HepG2 (cell line): ENCODE data around the gene ATG16L1. TPM values are rescaled to one million over a fixed set of nuclear protein-coding genes. Genes with fewer than 3 reads are reported as not detected.
A peak's percentile ranks its signal among the peaks of the same experiment; 100 is the strongest.

Experiments used
- ATAC-seq: fragments of 200-7000 bp; cut with Tn5 transposase; 3 replicates; pipeline ENCODE4 v1.9.1; 2020; ENCODE audit warnings: mild to moderate bottlenecking, moderate library complexity
- BruUV-seq: library from RNA; stranded (reverse); fragments of 400-500 nt; replicated peaks from 2 replicates; lab custom pipeline; 2021; lab: Mats Ljungman, UMichigan
- CTCF ChIA-PET: fragments of 300-600 bp; formaldehyde crosslinking; extraction: SDS; loops from one replicate; lab custom pipeline; 2021; ENCODE audit warnings: low total read pairs, inconsistent platforms, low intra/inter-chr PET ratio; lab: Yijun Ruan, JAX
- POLR2A ChIA-PET: fragments of 350-600 bp; sonication (Branson Sonifier 250); formaldehyde crosslinking; loops from one replicate; lab custom pipeline; 2020; ENCODE audit warnings: antibody characterized with exemption, inconsistent platforms; lab: Yijun Ruan, JAX
- DNase-seq: peaks from one replicate; pipeline ENCODE4 v3.0.0-alpha.2; 2015; ENCODE audit warnings: low spot score
- FAIRE-seq: peaks from 3 replicates; lab custom pipeline; 2011; peaks lifted over from hg19 to GRCh38; lab: Jason Lieb, UNC
- H2AFZ ChIP-seq: one replicate; pipeline ENCODE4 v1.6.1; 2011; ENCODE audit warnings: low read length, inconsistent platforms
- H3K27ac ChIP-seq: fragments of 300-600 bp; 3 replicates; pipeline ENCODE4 v1.8.0; 2011; ENCODE audit warnings: mixed run types, mild to moderate bottlenecking, mixed read lengths, low read length, inconsistent platforms; ENCODE audit not compliant: insufficient read depth; ENCODE audit errors: extremely low read length
- H3K27me3 ChIP-seq, 2 experiments: fragments of 200-600 bp in 1 of 2; 2 replicates in 1 of 2; 3 replicates in 1 of 2; pipeline versions ENCODE4 v1.6.0 to v1.8.0; 2011; ENCODE audit warnings: low read length in 2 of 2, mild to moderate bottlenecking in 2 of 2, moderate library complexity in 2 of 2, inconsistent platforms in 1 of 2; ENCODE audit not compliant: insufficient read depth in 2 of 2, control insufficient read depth in 1 of 2
- H3K36me3 ChIP-seq, 2 experiments: fragments of 200-600 bp in 1 of 2; replicated peaks in 1 of 2; 2 replicates in 1 of 2; 3 replicates in 1 of 2; pipeline versions ENCODE4 v1.5.1 to v1.8.0; 2011; ENCODE audit warnings: low read length in 2 of 2, inconsistent platforms in 1 of 2; ENCODE audit not compliant: insufficient read depth in 2 of 2, control insufficient read depth in 1 of 2
- H3K4me1 ChIP-seq: 2 replicates; pipeline ENCODE4 v1.5.1; 2012; ENCODE audit warnings: low read length, inconsistent platforms; ENCODE audit not compliant: insufficient read depth
- H3K4me2 ChIP-seq: 2 replicates; pipeline ENCODE4 v1.6.0; 2011; ENCODE audit warnings: low read depth, low read length, inconsistent platforms
- H3K4me3 ChIP-seq, 3 experiments: fragments of 200-600 bp in 1 of 3; sonication (generic), shearing (Covaris generic) in 1 of 3; replicated peaks in 1 of 3; 2 replicates each; pipeline ENCODE4 v1.5.1; 2011 to 2016; ENCODE audit warnings: low read length in 3 of 3, inconsistent platforms in 2 of 3, low read depth in 2 of 3, mild to moderate bottlenecking in 2 of 3, control low read depth in 1 of 3, mixed read lengths in 1 of 3; ENCODE audit not compliant: insufficient read depth in 1 of 3
- H3K79me2 ChIP-seq: one replicate; pipeline ENCODE4 v1.6.1; 2011; ENCODE audit warnings: low read length, inconsistent platforms; ENCODE audit not compliant: insufficient read depth
- H3K9ac ChIP-seq: 2 replicates; pipeline ENCODE4 v1.6.0; 2011; ENCODE audit warnings: mild to moderate bottlenecking, low read depth, low read length, inconsistent platforms; ENCODE audit not compliant: insufficient read depth
- H3K9me3 ChIP-seq: 2 replicates; pipeline ENCODE4 v1.5.1; 2012; ENCODE audit warnings: mild to moderate bottlenecking, low read length
- H4K20me1 ChIP-seq: 2 replicates; pipeline ENCODE4 v1.6.0; 2011; ENCODE audit warnings: inconsistent platforms, mild to moderate bottlenecking, low read length, moderate library complexity; ENCODE audit not compliant: insufficient read depth
- LRRFIP1 ChIP-seq: sonication (generic); formaldehyde crosslinking; conservative IDR thresholded peaks from 2 replicates; pipeline ENCODE4 v1.4.0; 2020; ENCODE audit warnings: missing genetic modification reagents
- RBM22 ChIP-seq: fragments of 200-400 bp; formaldehyde crosslinking; optimal IDR thresholded peaks from 2 replicates; pipeline ENCODE3; 2017; ENCODE audit warnings: mild to moderate bottlenecking, low read length, moderate library complexity
- RFX5 ChIP-seq: IDR thresholded peaks from 2 replicates; pipeline ENCODE4 v1.6.1; 2011; ENCODE audit warnings: low read depth, low read length, improper control_type of control experiment
- SOX6 ChIP-seq, 2 experiments: fragments of 450-650 bp in 1 of 2; sonication (generic) in 1 of 2; formaldehyde crosslinking in 1 of 2; IDR thresholded peaks; 2 replicates each; pipeline versions ENCODE4 v1.4.0 to v1.6.1; 2017 to 2020; ENCODE audit warnings: antibody characterized with exemption in 1 of 2, mild to moderate bottlenecking in 1 of 2, missing genetic modification reagents in 1 of 2
- TBX3 ChIP-seq: fragments of 450-650 bp; IDR thresholded peaks from 2 replicates; pipeline ENCODE4 v1.6.1; 2017; ENCODE audit warnings: antibody characterized with exemption, mild to moderate bottlenecking, inconsistent platforms, borderline replicate concordance
- ZBTB1 ChIP-seq: sonication (generic); formaldehyde crosslinking; IDR thresholded peaks from 2 replicates; pipeline ENCODE4 v1.4.0; 2020; ENCODE audit warnings: missing genetic modification reagents, borderline replicate concordance
- ZFY ChIP-seq: sonication (generic); formaldehyde crosslinking; IDR thresholded peaks from 2 replicates; pipeline ENCODE4 v1.4.0; 2020; ENCODE audit warnings: missing genetic modification reagents
- ZNF124 ChIP-seq: sonication (generic); formaldehyde crosslinking; IDR thresholded peaks from 2 replicates; pipeline ENCODE4 v1.4.0; 2020; ENCODE audit warnings: missing genetic modification reagents
- ZNF317 ChIP-seq: sonication (generic); formaldehyde crosslinking; IDR thresholded peaks from 2 replicates; pipeline ENCODE4 v1.5.0; 2020; ENCODE audit warnings: mild to moderate bottlenecking, missing genetic modification reagents
- ZNF414 ChIP-seq: sonication (generic); formaldehyde crosslinking; IDR thresholded peaks from 2 replicates; pipeline ENCODE4 v1.5.0; 2020; ENCODE audit warnings: missing genetic modification reagents
- ZNF619 ChIP-seq: sonication (generic); formaldehyde crosslinking; IDR thresholded peaks from 2 replicates; pipeline ENCODE4 v1.4.0; 2020; ENCODE audit warnings: mild to moderate bottlenecking, missing genetic modification reagents
- ZNF724P ChIP-seq: sonication (generic); formaldehyde crosslinking; IDR thresholded peaks from 2 replicates; pipeline ENCODE4 v1.8.0; 2022; ENCODE audit warnings: missing genetic modification reagents, borderline replicate concordance
- ZNF782 ChIP-seq: sonication (generic); formaldehyde crosslinking; IDR thresholded peaks from 2 replicates; pipeline ENCODE4 v1.4.0; 2020; ENCODE audit warnings: missing genetic modification reagents, mild to moderate bottlenecking, borderline replicate concordance
- ZSCAN21 ChIP-seq: sonication (generic); formaldehyde crosslinking; IDR thresholded peaks from 2 replicates; pipeline ENCODE4 v1.8.0; 2022; ENCODE audit warnings: mild to moderate bottlenecking, missing genetic modification reagents, moderate library complexity, borderline replicate concordance
- WGBS: methylation state at CpG from one replicate; pipeline ENCODE4 v1.1.6; 2017; ENCODE audit warnings: low lambda C conversion rate; 5-methylcytosine and 5-hydroxymethylcytosine counted together
- in situ Hi-C: cut with HindIII; loops from 2 replicates; pipeline ENCODE4 v1.10.0; 2017; ENCODE audit warnings: low pct_unique_long_range_greater_than_20kb; ENCODE audit not compliant: extremely low pct_ligation_motif_present
- intact Hi-C: fragments of 100-400 bp; cut with micrococcal nuclease; formaldehyde crosslinking; loops from one replicate; pipeline ENCODE4 v1.10.0; 2022; ENCODE audit not compliant: unreplicated experiment
- polyA plus RNA-seq, 8 experiments: library from polyadenylated mRNA; depleted of rRNA in 3 of 8; stranded (reverse) in 7 of 8; unstranded in 1 of 8; fragments of >200 nt; fragmentation: Illumina TruSeq in 4 of 8; extraction: Trizol in 4 of 8; gene quantifications; 2 replicates each; pipeline versions ENCODE4 v1.2.1 to v1.2.3, GENCODE V29; 2011 to 2016; ENCODE audit warnings: low read depth in 4 of 8, missing spikeins in 1 of 8, mixed read lengths in 1 of 8; ENCODE audit not compliant: insufficient read depth in 1 of 8
- total RNA-seq, 5 experiments: library from RNA; depleted of rRNA; stranded (reverse); fragments of >200 nt; fragmentation: Illumina TruSeq; extraction: Trizol; gene quantifications; 2 replicates each; pipeline ENCODE4 v1.2.3, GENCODE V29; 2016; ENCODE audit warnings: low read depth in 1 of 5
- TF ChIP-seq, protein P1 (sequence below): sonication (generic); formaldehyde crosslinking; IDR thresholded peaks from 2 replicates; pipeline ENCODE4 v1.5.1; 2020; ENCODE audit warnings: missing genetic modification reagents, mild to moderate bottlenecking, borderline replicate concordance

Gene ATG16L1
- total and polyA plus RNA-seq, 2 of the 13 experiments (the other 11 are each of a cell fraction or from before 2014, with no cell fraction given), result 26.0 to 51.7 TPM

- ATAC-seq (no peak), FAIRE-seq (no peak), DNase-seq (no peak)
- Histone ChIP-seq H3K4me1 (no peaks in the 10 kb centered on the region), H3K27ac (no peak overlapping the region), H3K79me2 (peaks cover 6% of the 10 kb centered on the region), H3K9me3 (no peaks in the 10 kb centered on the region), H2AFZ (no peak overlapping the region), H3K4me2 (no peak overlapping the region), H4K20me1 (no peaks in the 10 kb centered on the region), H3K9ac (no peak overlapping the region), H3K27me3 (no peaks in the 10 kb centered on the region), H3K36me3 (peaks cover 48 to 97% of the 10 kb centered on the region in 2 experiments)
- 98% methylated on average over 8 of the region's 8 CpGs for WGBS
- intact Hi-C loops (no loop called here), in situ Hi-C loops (no loop called here)
- POLR2A ChIA-PET, result no interaction called here
- CTCF ChIA-PET, result no interaction called here
- no peak for TF ChIP-seq ZNF124 (CRISPR knock-in tag)
- no peak for TF ChIP-seq ZNF619 (CRISPR knock-in tag)
- TF ChIP-seq RBM22, result peak; percentile 56
- TF ChIP-seq, protein P1, sequence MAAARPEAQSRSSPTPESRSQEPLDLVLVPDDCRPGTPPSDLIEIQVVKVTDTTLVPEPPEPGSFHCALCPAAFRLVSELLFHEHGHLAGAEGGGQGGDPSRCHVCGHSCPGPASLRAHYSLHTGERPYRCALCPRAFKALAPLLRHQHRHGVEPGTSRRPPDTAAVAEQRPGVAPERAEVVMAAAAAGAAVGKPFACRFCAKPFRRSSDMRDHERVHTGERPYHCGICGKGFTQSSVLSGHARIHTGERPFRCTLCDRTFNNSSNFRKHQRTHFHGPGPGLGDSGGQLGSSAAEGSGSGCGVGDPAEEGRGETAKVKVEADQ (CRISPR knock-in tag), result no peak
- no peak for TF ChIP-seq ZNF782 (CRISPR knock-in tag)
- TF ChIP-seq ZSCAN21, result no peak
- TF ChIP-seq RFX5, result no peak
- TF ChIP-seq, all 625 proteins: peak for 1
- BruUV-seq, result no TSS peak
- H3K4me3 ChIP-seq, result no peak overlapping the region
Measured at GRCh38 chr2:233264667-233265066, 13.2 kb downstream of the ATG16L1 start.

- Histone ChIP-seq H3K79me2 (no peaks in the 10 kb centered on the region), H3K4me1 (no peaks in the 10 kb centered on the region), H3K27ac (no peak overlapping the region), H3K4me2 (no peak overlapping the region), H3K36me3 (peaks cover 50 to 96% of the 10 kb centered on the region in 2 experiments), H3K9me3 (no peaks in the 10 kb centered on the region), H3K9ac (no peak overlapping the region), H2AFZ (no peak overlapping the region), H3K27me3 (no peaks in the 10 kb centered on the region), H4K20me1 (no peaks in the 10 kb centered on the region), H3K4me3 (no peak overlapping the region)
- intact Hi-C loops, result no loop called here
- WGBS, result 95% methylated on average over 10 of the region's 10 CpGs
- no peak for FAIRE-seq
- ChIA-PET CTCF (no interaction called here), POLR2A (interaction anchor here (1.0 kb wide), 1 partner anchor 81 kb away, joined by 3 read pairs; no protein-coding TSS in a partner anchor)
- BruUV-seq, result no TSS peak
- in situ Hi-C loops, result no loop called here
- DNase-seq, result no peak
- no peak for ATAC-seq
- no peak for TF ChIP-seq ZFY (CRISPR knock-in tag)
- no peak for TF ChIP-seq ZNF724P (CRISPR knock-in tag)
- no peak for TF ChIP-seq ZBTB1 (CRISPR knock-in tag)
- no peak for TF ChIP-seq LRRFIP1 (CRISPR knock-in tag)
- no peak for TF ChIP-seq ZNF317
- no peak for TF ChIP-seq ZNF414 (CRISPR knock-in tag)
- TF ChIP-seq SOX6 (IDR thresholded peaks at IDR 0.05), result no peak
- TF ChIP-seq SOX6 (CRISPR knock-in tag; IDR thresholded peaks at IDR 0.05), result no peak
- no peak for TF ChIP-seq TBX3
Measured at GRCh38 chr2:233265899-233266431, 14.5 kb downstream of the ATG16L1 start.
